H1 (cell line): Measurements from ENCODE around the gene GPR155. TPM values are rescaled to one million over a fixed set of nuclear protein-coding genes. Genes with fewer than 3 reads are reported as not detected.

Experiments used
- CTCF ChIA-PET: fragments of 300-600 bp; sonication (Branson Sonifier 250); formaldehyde crosslinking; loops from one replicate; lab custom pipeline; 2021; ENCODE audit not compliant: partially characterized antibody; lab: Charles Lee
- POLR2A ChIA-PET: fragments of 300-600 bp; sonication (Branson Sonifier 250); formaldehyde crosslinking; loops from one replicate; lab custom pipeline; 2021; ENCODE audit warnings: inconsistent platforms; ENCODE audit not compliant: partially characterized antibody; lab: Charles Lee
- DNase-seq, 2 experiments: peaks; one replicate each; pipeline versions ENCODE4 v3.0.0 to v3.0.0-alpha.2; 2010 to 2022; ENCODE audit warnings: low spot score in 2 of 2, low read depth in 1 of 2, mixed read lengths in 1 of 2
- FAIRE-seq: peaks from 2 replicates; lab custom pipeline; 2011; peaks lifted over from hg19 to GRCh38; lab: Jason Lieb, UNC
- H2AFZ ChIP-seq: 2 replicates; pipeline ENCODE4 v1.8.1; 2012; ENCODE audit warnings: low read length, inconsistent platforms
- H2AK5ac ChIP-seq: 2 replicates; pipeline ENCODE4 v1.6.1; 2013; ENCODE audit warnings: low read depth, low read length
- H2BK120ac ChIP-seq: replicated peaks from 2 replicates; pipeline ENCODE3; 2013; ENCODE audit warnings: low read depth, low read length, inconsistent platforms
- H2BK12ac ChIP-seq: 2 replicates; pipeline ENCODE4 v1.6.1; 2013; ENCODE audit warnings: low read depth, low read length
- H2BK15ac ChIP-seq: 2 replicates; pipeline ENCODE4 v1.6.1; 2013; ENCODE audit warnings: low read length
- H2BK20ac ChIP-seq: 2 replicates; pipeline ENCODE4 v1.6.1; 2013; ENCODE audit warnings: low read length
- H2BK5ac ChIP-seq: 2 replicates; pipeline ENCODE4 v1.6.1; 2013; ENCODE audit warnings: low read depth, low read length
- H3K14ac ChIP-seq: 2 replicates; pipeline ENCODE4 v1.6.1; 2013; ENCODE audit warnings: inconsistent platforms; ENCODE audit not compliant: insufficient read length
- H3K18ac ChIP-seq: 2 replicates; pipeline ENCODE4 v1.6.1; 2013; ENCODE audit warnings: low read length; ENCODE audit errors: extremely low read depth
- H3K23ac ChIP-seq: 2 replicates; pipeline ENCODE4 v1.6.1; 2013; ENCODE audit warnings: inconsistent platforms; ENCODE audit not compliant: insufficient read length
- H3K23me2 ChIP-seq: 2 replicates; pipeline ENCODE4 v1.6.1; 2013; ENCODE audit warnings: low read depth, low read length
- H3K27ac ChIP-seq: 2 replicates; pipeline ENCODE4 v1.6.1; 2011; ENCODE audit warnings: low read depth, low read length, inconsistent platforms
- H3K27me3 ChIP-seq, 4 experiments: replicated peaks in 1 of 4; 1 replicate in 1 of 4; 2 replicates in 3 of 4; pipeline versions ENCODE4 v1.6.1 to v1.8.1; 2011 to 2013; ENCODE audit warnings: low read length in 3 of 4, mild to moderate bottlenecking in 3 of 4, inconsistent platforms in 2 of 4, mixed read lengths in 2 of 4, moderate library complexity in 1 of 4; ENCODE audit not compliant: control insufficient read depth in 3 of 4, insufficient read depth in 3 of 4; ENCODE audit errors: extremely low read depth in 1 of 4
- H3K36me3 ChIP-seq, 4 experiments: 2 replicates each; pipeline versions ENCODE4 v1.6.1 to v1.8.1; 2011 to 2013; ENCODE audit warnings: mild to moderate bottlenecking in 4 of 4, low read length in 3 of 4, moderate library complexity in 2 of 4, control low read depth in 1 of 4, inconsistent platforms in 1 of 4; ENCODE audit not compliant: insufficient read depth in 4 of 4, control insufficient read depth in 2 of 4
- H3K4ac ChIP-seq: replicated peaks from 2 replicates; pipeline ENCODE3; 2013; ENCODE audit warnings: low read length, low read depth, mixed read lengths, inconsistent platforms; ENCODE audit not compliant: insufficient read length
- H3K4me1 ChIP-seq, 4 experiments: replicated peaks in 1 of 4; 1 replicate in 1 of 4; 2 replicates in 3 of 4; pipeline versions ENCODE4 v1.6.1 to v1.8.1; 2011 to 2013; ENCODE audit warnings: low read length in 3 of 4, inconsistent platforms in 2 of 4, mixed read lengths in 1 of 4; ENCODE audit not compliant: insufficient read depth in 4 of 4, control insufficient read depth in 3 of 4
- H3K4me2 ChIP-seq, 2 experiments: 2 replicates each; pipeline versions ENCODE4 v1.6.1 to v1.8.1; 2011 to 2013; ENCODE audit warnings: low read depth in 2 of 2, low read length in 2 of 2, control low read depth in 1 of 2, inconsistent platforms in 1 of 2, mild to moderate bottlenecking in 1 of 2; ENCODE audit not compliant: insufficient read depth in 1 of 2
- H3K4me3 ChIP-seq, 4 experiments: fragments of 200-600, 300-600 bp in 1 of 4; sonication (generic), shearing (Covaris generic), sonication (Bioruptor Twin) in 1 of 4; 2 replicates each; pipeline versions ENCODE4 v1.5.1 to v1.8.1; 2011 to 2016; ENCODE audit warnings: low read length in 4 of 4, low read depth in 3 of 4, control low read depth in 2 of 4, inconsistent platforms in 2 of 4, mild to moderate bottlenecking in 2 of 4, mixed read lengths in 1 of 4, moderate library complexity in 1 of 4; ENCODE audit not compliant: insufficient read depth in 2 of 4; ENCODE audit errors: extremely low read depth in 1 of 4
- H3K56ac ChIP-seq: replicated peaks from 2 replicates; pipeline ENCODE3; 2013; ENCODE audit warnings: low read depth, mild to moderate bottlenecking, mixed read lengths, low read length, inconsistent platforms; ENCODE audit not compliant: insufficient read length
- H3K79me1 ChIP-seq: 2 replicates; pipeline ENCODE4 v1.6.1; 2013; ENCODE audit warnings: low read depth, low read length, control low read depth
- H3K79me2 ChIP-seq, 2 experiments: 2 replicates each; pipeline versions ENCODE4 v1.6.1 to v1.8.1; 2012 to 2013; ENCODE audit warnings: low read length in 2 of 2, mild to moderate bottlenecking in 2 of 2, inconsistent platforms in 1 of 2; ENCODE audit not compliant: insufficient read depth in 2 of 2, control insufficient read depth in 1 of 2
- H3K9ac ChIP-seq, 4 experiments: replicated peaks in 1 of 4; 1 replicate in 1 of 4; 2 replicates in 3 of 4; pipeline versions ENCODE4 v1.6.1 to v1.8.1; 2011 to 2013; ENCODE audit warnings: low read depth in 3 of 4, low read length in 3 of 4, control low read depth in 2 of 4, mild to moderate bottlenecking in 2 of 4, moderate library complexity in 2 of 4, inconsistent platforms in 1 of 4; ENCODE audit errors: extremely low read depth in 1 of 4
- H3K9me3 ChIP-seq, 2 experiments: 2 replicates each; pipeline versions ENCODE4 v1.6.1 to v1.8.1; 2012 to 2013; ENCODE audit warnings: mild to moderate bottlenecking in 2 of 2, moderate library complexity in 2 of 2, control low read depth in 1 of 2, inconsistent platforms in 1 of 2, low read depth in 1 of 2, low read length in 1 of 2, mixed read lengths in 1 of 2; ENCODE audit not compliant: insufficient read depth in 2 of 2
- H4K20me1 ChIP-seq, 2 experiments: replicated peaks in 1 of 2; 2 replicates each; pipeline versions ENCODE3 to v1.8.1; 2011 to 2013; ENCODE audit warnings: inconsistent platforms in 2 of 2, low read length in 2 of 2, mild to moderate bottlenecking in 1 of 2; ENCODE audit not compliant: insufficient read depth in 2 of 2, control insufficient read depth in 1 of 2
- H4K5ac ChIP-seq: 2 replicates; pipeline ENCODE4 v1.6.1; 2013; ENCODE audit warnings: low read length, low read depth, mixed read lengths, inconsistent platforms; ENCODE audit not compliant: insufficient read length
- H4K8ac ChIP-seq: 2 replicates; pipeline ENCODE4 v1.8.0; 2013; ENCODE audit warnings: mild to moderate bottlenecking, moderate library complexity, low read length, inconsistent platforms; ENCODE audit not compliant: insufficient read depth; ENCODE audit errors: extremely low read depth
- H4K91ac ChIP-seq: replicated peaks from 2 replicates; pipeline ENCODE3; 2013; ENCODE audit warnings: low read length, mixed read lengths, inconsistent platforms; ENCODE audit not compliant: insufficient read length
- CEBPB ChIP-seq: IDR thresholded peaks from 2 replicates; pipeline ENCODE4 v1.6.1; 2012; ENCODE audit warnings: low read depth, low read length
- CHD2 ChIP-seq: IDR thresholded peaks from 2 replicates; pipeline ENCODE4 v1.6.1; 2012; ENCODE audit warnings: low read length, improper control_type of control experiment
- CREB1 ChIP-seq: IDR thresholded peaks from 2 replicates; pipeline ENCODE4 v1.6.1; 2012; ENCODE audit warnings: inconsistent platforms
- GABPA ChIP-seq: IDR thresholded peaks from 2 replicates; pipeline ENCODE4 v1.6.1; 2011; ENCODE audit warnings: mild to moderate bottlenecking, low read length, moderate library complexity, borderline replicate concordance; ENCODE audit not compliant: insufficient read depth
- SIX5 ChIP-seq: IDR thresholded peaks from 2 replicates; pipeline ENCODE4 v1.6.1; 2011; ENCODE audit warnings: mild to moderate bottlenecking, low read depth, low read length
- SRF ChIP-seq: IDR thresholded peaks from 2 replicates; pipeline ENCODE4 v1.6.1; 2011; ENCODE audit warnings: mild to moderate bottlenecking, low read depth, low read length, moderate library complexity
- TBP ChIP-seq: IDR thresholded peaks from 2 replicates; pipeline ENCODE4 v1.6.1; 2011; ENCODE audit warnings: low read depth, low read length, improper control_type of control experiment
- WGBS, 2 experiments: shearing (Covaris generic) in 1 of 2; methylation state at CpG; one replicate each; pipeline versions ENCODE4 v1.1.6 to v1.1.7; 2013 to 2015; ENCODE audit warnings: low lambda C conversion rate in 2 of 2, mixed read lengths in 2 of 2, inconsistent platforms in 1 of 2, low coverage in 1 of 2, missing lambda C conversion rate in 1 of 2; ENCODE audit not compliant: insufficient replicate concordance in 2 of 2, insufficient coverage in 1 of 2, insufficient read length in 1 of 2; ENCODE audit errors: extremely low coverage in 1 of 2, missing lambda C conversion rate in 1 of 2; 5-methylcytosine and 5-hydroxymethylcytosine counted together
- polyA plus RNA-seq, 7 experiments: library from polyadenylated mRNA; depleted of rRNA in 3 of 7; stranded (reverse) in 5 of 7; unstranded in 2 of 7; fragments of >200 nt in 5 of 7; fragments of 200-250 nt in 2 of 7; gene quantifications; 1 replicate in 5 of 7; 2 replicates in 1 of 7; 4 replicates in 1 of 7; pipeline versions ENCODE4 v1.2.1 to v1.2.3, GENCODE V29; 2011 to 2013; ENCODE audit warnings: missing spikeins in 2 of 7, mixed read lengths in 2 of 7
- total RNA-seq: library from RNA; stranded (reverse); fragmentation: NEBNext Ultra II Directional; extraction: Animal tissue kit (Norgen Biotek cat#: 25700); gene quantifications from 2 replicates; pipeline ENCODE4 v1.2.1, GENCODE V29; 2021
- TF ChIP-seq, protein P1 (sequence below), 3 experiments: IDR thresholded peaks; 1 replicate in 2 of 3; 2 replicates in 1 of 3; pipeline versions ENCODE4 v1.5.1 to v1.6.1; 2011; ENCODE audit warnings: low read length in 3 of 3, mild to moderate bottlenecking in 3 of 3, inconsistent platforms in 2 of 3, low read depth in 1 of 3, moderate library complexity in 1 of 3; ENCODE audit not compliant: insufficient read depth in 1 of 3; ENCODE audit errors: control extremely low read depth in 1 of 3

Gene GPR155
- total and polyA plus RNA-seq, 2 of the 8 experiments (the other 6 are each of a cell fraction or from before 2014, with no cell fraction given): 0.26 to 2.1 TPM

DNA sequence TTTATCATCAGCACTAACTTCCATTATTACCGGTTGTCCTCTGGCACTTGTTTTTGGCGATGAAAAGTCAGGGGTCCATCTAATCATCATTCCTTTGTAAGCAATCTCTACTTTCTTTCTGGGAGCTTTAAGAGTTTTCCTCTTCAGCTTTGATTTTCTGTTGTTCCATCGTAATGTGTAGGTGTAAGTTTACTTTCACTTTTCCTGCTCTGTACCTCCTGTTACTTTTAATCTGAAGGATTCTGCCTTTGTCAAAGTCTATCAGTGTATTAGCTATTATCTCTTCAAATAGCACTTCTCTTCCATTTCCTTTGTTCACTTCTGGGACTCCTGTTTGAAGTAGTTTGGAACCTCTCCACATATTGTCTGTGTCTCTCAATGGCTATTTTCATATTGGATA is 25.5 kb upstream of the GPR155 start:
- H3K14ac ChIP-seq: no peak overlapping the region
- H4K5ac ChIP-seq: no peak overlapping the region
- TF ChIP-seq CHD2 (no peak), TBP (no peak), SRF (no peak), CREB1 (no peak), SIX5 (no peak), GABPA (no peak), CEBPB (no peak)
- TF ChIP-seq, protein P1, sequence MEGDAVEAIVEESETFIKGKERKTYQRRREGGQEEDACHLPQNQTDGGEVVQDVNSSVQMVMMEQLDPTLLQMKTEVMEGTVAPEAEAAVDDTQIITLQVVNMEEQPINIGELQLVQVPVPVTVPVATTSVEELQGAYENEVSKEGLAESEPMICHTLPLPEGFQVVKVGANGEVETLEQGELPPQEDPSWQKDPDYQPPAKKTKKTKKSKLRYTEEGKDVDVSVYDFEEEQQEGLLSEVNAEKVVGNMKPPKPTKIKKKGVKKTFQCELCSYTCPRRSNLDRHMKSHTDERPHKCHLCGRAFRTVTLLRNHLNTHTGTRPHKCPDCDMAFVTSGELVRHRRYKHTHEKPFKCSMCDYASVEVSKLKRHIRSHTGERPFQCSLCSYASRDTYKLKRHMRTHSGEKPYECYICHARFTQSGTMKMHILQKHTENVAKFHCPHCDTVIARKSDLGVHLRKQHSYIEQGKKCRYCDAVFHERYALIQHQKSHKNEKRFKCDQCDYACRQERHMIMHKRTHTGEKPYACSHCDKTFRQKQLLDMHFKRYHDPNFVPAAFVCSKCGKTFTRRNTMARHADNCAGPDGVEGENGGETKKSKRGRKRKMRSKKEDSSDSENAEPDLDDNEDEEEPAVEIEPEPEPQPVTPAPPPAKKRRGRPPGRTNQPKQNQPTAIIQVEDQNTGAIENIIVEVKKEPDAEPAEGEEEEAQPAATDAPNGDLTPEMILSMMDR (IDR thresholded peaks at IDR 0.05; ENCODE audit: control extremely low read depth in 1 of 3, insufficient read depth in 1 of 3, low read depth in 1 of 3, low read length in 3 of 3): no peak
- no peak overlapping the region for H4K91ac ChIP-seq
- no peak overlapping the region for H3K56ac ChIP-seq
- no peak overlapping the region for H3K4ac ChIP-seq
- H2AFZ ChIP-seq: no peak overlapping the region
- ChIA-PET CTCF (interaction anchor here (1.6 kb wide), 1 partner anchor 35 kb away, joined by 3 read pairs; no protein-coding TSS in a partner anchor), POLR2A (no interaction called here)
- H2BK120ac ChIP-seq: no peak overlapping the region
- no peaks in the 10 kb centered on the region for H3K27me3 ChIP-seq
- H3K27ac ChIP-seq: no peak overlapping the region
- no peaks in the 10 kb centered on the region for H3K79me2 ChIP-seq
- H3K36me3 ChIP-seq: no peaks in the 10 kb centered on the region; a peak in 1 of 8 replicates
- H4K20me1 ChIP-seq: no peaks in the 10 kb centered on the region
- DNase-seq (no peak), FAIRE-seq (no peak)
- 0 out of 2 replicates have a peak, but pooled peaks cover 2% of the 10 kb centered on the region for H3K23me2 ChIP-seq
- no peak overlapping the region for H3K9ac ChIP-seq
- no peaks in the 10 kb centered on the region for H3K4me1 ChIP-seq
- peaks cover 39 to 44% of the 10 kb centered on the region in 2 experiments for H3K9me3 ChIP-seq
- WGBS, 2 experiments: 89% methylated on average over 3 of the region's 3 CpGs; no CpG with 5 or more reads in 1 of the 2 experiments
- no peak overlapping the region for H2BK12ac ChIP-seq
- no peak overlapping the region for H2BK5ac ChIP-seq
- H2BK15ac ChIP-seq: no peak overlapping the region
- no peak overlapping the region for H3K4me3 ChIP-seq
- H3K4me2 ChIP-seq: no peak overlapping the region
- H4K8ac ChIP-seq: no peak overlapping the region
- no peak overlapping the region for H3K18ac ChIP-seq
- no peak overlapping the region for H2BK20ac ChIP-seq
- H3K23ac ChIP-seq: no peak overlapping the region
- no peaks in the 10 kb centered on the region for H3K79me1 ChIP-seq
- H2AK5ac ChIP-seq: no peak overlapping the region
